Measurements from ENCODE around the gene STOX2.

GRCh38 chr4:183905081-183905592 lies at the start of gene STOX2:
- TF ChIP-seq CTCF (IDR thresholded peaks at IDR 0.05) (no peak), POLR2AphosphoS5 (IDR thresholded peaks at IDR 0.05) (peak; percentile 76 to 84 (median 77)), EP300 (IDR thresholded peaks at IDR 0.05) (no peak), POLR2A (IDR thresholded peaks at IDR 0.05) (peak in 1 of 4 donors; percentile 52)
